Endothelial cell of umbilical vein (primary cell): ENCODE data around the gene THBS1. TPM values are rescaled to one million over a fixed set of nuclear protein-coding genes. Genes with fewer than 3 reads are reported as not detected.

ENCODE experiments used
- BruUV-seq: library from RNA; stranded (reverse); fragments of 400-500 nt; replicated peaks from 2 replicates; lab custom pipeline; 2021; lab: Mats Ljungman, UMichigan
- CTCF ChIA-PET: fragments of 300-600, 350-600 bp; sonication (Branson Sonifier 250); formaldehyde crosslinking; loops from one replicate; lab custom pipeline; 2021; ENCODE audit warnings: antibody characterized with exemption, inconsistent platforms; lab: Charles Lee
- POLR2A ChIA-PET: fragments of 300-600, 350-600 bp; sonication (Branson Sonifier 250); formaldehyde crosslinking; loops from one replicate; lab custom pipeline; 2021; ENCODE audit warnings: antibody characterized with exemption, inconsistent platforms; lab: Charles Lee
- DNase-seq: peaks from one replicate; pipeline ENCODE4 v3.0.0-alpha.2; 2011; ENCODE audit warnings: low read depth, low spot score
- FAIRE-seq: peaks from 2 replicates; lab custom pipeline; 2011; peaks lifted over from hg19 to GRCh38; lab: Jason Lieb, UNC
- H2AFZ ChIP-seq: 2 replicates; pipeline ENCODE4 v1.6.0; 2012; ENCODE audit warnings: low read depth, low read length, control low read depth, inconsistent platforms
- H3K27ac ChIP-seq: 2 replicates; pipeline ENCODE4 v1.5.1; 2011; ENCODE audit warnings: low read depth, mild to moderate bottlenecking, control low read depth, low read length, moderate library complexity; ENCODE audit not compliant: insufficient read depth
- H3K27me3 ChIP-seq, 2 experiments: 2 replicates each; pipeline versions ENCODE4 v1.6.0 to v1.6.1; 2011; ENCODE audit warnings: low read length in 2 of 2, mixed read lengths in 1 of 2; ENCODE audit not compliant: control insufficient read depth in 2 of 2, insufficient read depth in 2 of 2
- H3K36me3 ChIP-seq, 2 experiments: 2 replicates in 1 of 2; 3 replicates in 1 of 2; pipeline ENCODE4 v1.5.1; 2011; ENCODE audit warnings: low read length in 2 of 2, mild to moderate bottlenecking in 1 of 2, moderate library complexity in 1 of 2; ENCODE audit not compliant: control insufficient read depth in 2 of 2, insufficient read depth in 2 of 2; ENCODE audit errors: extremely low read depth in 1 of 2
- H3K4me1 ChIP-seq: 3 replicates; pipeline ENCODE4 v1.5.1; 2011; ENCODE audit warnings: mild to moderate bottlenecking, low read length; ENCODE audit not compliant: control insufficient read depth, insufficient read depth; ENCODE audit errors: extremely low read depth
- H3K4me2 ChIP-seq: 2 replicates; pipeline ENCODE4 v1.6.1; 2011; ENCODE audit warnings: low read length, control low read depth, mixed read lengths; ENCODE audit not compliant: insufficient read depth
- H3K4me3 ChIP-seq, 3 experiments: fragments of 200-600 bp in 1 of 3; sonication (generic), shearing (Covaris generic) in 1 of 3; replicated peaks in 1 of 3; 2 replicates each; pipeline ENCODE4 v1.5.1; 2011 to 2016; ENCODE audit warnings: control low read depth in 3 of 3, low read length in 3 of 3, mild to moderate bottlenecking in 2 of 3, inconsistent platforms in 1 of 3, low read depth in 1 of 3, moderate library complexity in 1 of 3; ENCODE audit not compliant: insufficient read depth in 1 of 3
- H3K79me2 ChIP-seq: 2 replicates; pipeline ENCODE4 v1.6.0; 2012; ENCODE audit warnings: low read length, inconsistent platforms; ENCODE audit not compliant: control insufficient read depth, insufficient read depth
- H3K9ac ChIP-seq: replicated peaks from 2 replicates; pipeline ENCODE3; 2011; ENCODE audit warnings: low read length, control low read depth; ENCODE audit not compliant: insufficient read depth; ENCODE audit errors: extremely low read depth
- H3K9me1 ChIP-seq: replicated peaks from 3 replicates; pipeline ENCODE4 v1.6.0; 2011; ENCODE audit warnings: mild to moderate bottlenecking, low read length; ENCODE audit not compliant: control insufficient read depth, insufficient read depth; ENCODE audit errors: extremely low read depth
- H3K9me3 ChIP-seq: replicated peaks from 2 replicates; pipeline ENCODE4 v1.5.1; 2012; ENCODE audit warnings: low read length, inconsistent platforms; ENCODE audit not compliant: control insufficient read depth, insufficient read depth
- H4K20me1 ChIP-seq: replicated peaks from 2 replicates; pipeline ENCODE3; 2011; ENCODE audit warnings: mild to moderate bottlenecking, low read length; ENCODE audit not compliant: control insufficient read depth, insufficient read depth; ENCODE audit errors: extremely low read depth
- EZH2 ChIP-seq: IDR thresholded peaks from 2 replicates; pipeline ENCODE4 v1.6.1; 2012; ENCODE audit warnings: borderline replicate concordance, low read depth, mild to moderate bottlenecking, moderate library complexity, low read length, inconsistent platforms; ENCODE audit not compliant: severe bottlenecking
- FOS ChIP-seq: IDR thresholded peaks from 2 replicates; pipeline ENCODE4 v1.6.1; 2011; ENCODE audit warnings: mild to moderate bottlenecking, low read length, moderate library complexity, borderline replicate concordance; ENCODE audit not compliant: insufficient read depth
- GATA2 ChIP-seq: IDR thresholded peaks from 2 replicates; pipeline ENCODE4 v1.7.0; 2011; ENCODE audit warnings: low read depth, mild to moderate bottlenecking, moderate library complexity, mixed read lengths, low read length; ENCODE audit not compliant: insufficient read length, insufficient read depth
- JUN ChIP-seq: IDR thresholded peaks from 2 replicates; pipeline ENCODE4 v1.6.1; 2011; ENCODE audit warnings: borderline replicate concordance, low read depth; ENCODE audit not compliant: insufficient read length, insufficient read depth
- MYC ChIP-seq: IDR thresholded peaks from one replicate; pipeline ENCODE4 v1.6.1; 2011; ENCODE audit warnings: mild to moderate bottlenecking, low read depth, low read length
- POLR2A ChIP-seq: IDR thresholded peaks from 2 replicates; pipeline ENCODE4 v1.6.1; 2012; ENCODE audit warnings: low read depth, mild to moderate bottlenecking, control low read depth, low read length
- POLR2AphosphoS5 ChIP-seq: IDR thresholded peaks from 2 replicates; pipeline ENCODE4 v1.6.1; 2012; ENCODE audit warnings: low read depth, mild to moderate bottlenecking, control low read depth, low read length, moderate library complexity; ENCODE audit not compliant: insufficient read depth
- dilution Hi-C: fragments of 300-500 bp; cut with MboI; formaldehyde crosslinking; loops from one replicate; pipeline ENCODE4 v1.15.0; 2019; ENCODE audit warnings: low sequenced_read_pairs; ENCODE audit not compliant: extremely low pct_ligation_motif_present
- intact Hi-C: fragments of 100-400 bp; cut with micrococcal nuclease; formaldehyde crosslinking; loops from one replicate; pipeline ENCODE4 v1.10.0; 2022
- polyA plus RNA-seq, 4 experiments: library from polyadenylated mRNA; depleted of rRNA in 3 of 4; stranded (reverse) in 3 of 4; unstranded in 1 of 4; fragments of >200 nt; gene quantifications; 2 replicates each; pipeline versions ENCODE4 v1.2.1 to v1.2.3, GENCODE V29; 2011 to 2012; ENCODE audit warnings: missing spikeins in 1 of 4
- total RNA-seq: library from RNA; stranded (reverse); gene quantifications from 2 replicates; pipeline ENCODE4 v1.2.3, GENCODE V29; 2021
- TF ChIP-seq, protein P1 (sequence below): IDR thresholded peaks from 2 replicates; pipeline ENCODE4 v1.6.1; 2011; ENCODE audit not compliant: insufficient read depth, insufficient read length
- TF ChIP-seq, protein P2 (sequence below), 2 donors: IDR thresholded peaks; 1 replicate in 1 of 2; 2 replicates in 1 of 2; pipeline ENCODE4 v1.5.1; 2011; ENCODE audit warnings: low read length in 2 of 2, mild to moderate bottlenecking in 2 of 2, moderate library complexity in 2 of 2, control low read depth in 1 of 2, inconsistent platforms in 1 of 2, low read depth in 1 of 2; ENCODE audit not compliant: insufficient read depth in 1 of 2; ENCODE audit errors: extremely low read depth in 1 of 2

The THBS1 gene
- total and polyA plus RNA-seq, 2 donors (not counting 3 experiments of a cell fraction or from before 2014, with no cell fraction given): 6,293 to 8,883 TPM

DNA sequence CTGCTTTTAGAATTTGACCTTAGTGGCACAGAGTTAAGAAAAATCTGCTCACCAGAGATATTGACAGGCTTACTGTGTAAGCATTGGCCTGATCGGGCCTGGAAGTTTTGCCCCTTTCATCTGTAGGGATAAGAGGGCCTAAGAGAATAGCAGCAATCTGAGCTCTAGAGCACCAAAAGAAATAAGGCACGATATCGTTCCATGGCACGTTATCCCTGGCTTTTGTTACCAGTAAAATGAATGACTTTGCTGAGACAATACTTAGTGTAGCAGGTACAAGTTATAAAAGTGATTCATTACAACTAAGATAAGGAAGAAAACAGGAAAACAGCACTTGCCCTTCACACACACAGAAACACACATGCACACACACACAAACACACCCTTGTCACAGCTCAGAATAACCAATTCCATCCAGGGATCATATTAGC, 5.0 kb downstream of the THBS1 start:
- dilution Hi-C loops (no loop called here), intact Hi-C loops (no loop called here)
- H2AFZ ChIP-seq: no peak overlapping the region
- H3K4me3 ChIP-seq: peak overlapping the region in 2 of 3 experiments; percentile 97 to 98
- no peaks in the 10 kb centered on the region for H3K9me1 ChIP-seq
- ChIA-PET POLR2A (interaction anchor here (0.6 to 9.9 kb wide), 12 partner anchors 111 to 763 kb away, joined by 3 to 118 read pairs (median 4); no protein-coding TSS in a partner anchor), CTCF (interaction anchor here (1.2 kb wide), 1 partner anchor 414 kb away, joined by 3 read pairs; no protein-coding TSS in a partner anchor)
- BruUV-seq: no TSS peak
- H3K27me3 ChIP-seq: no peaks in the 10 kb centered on the region
- peak overlapping the region; percentile 70 for H3K27ac ChIP-seq
- peak overlapping the region; percentile 82 for H3K4me2 ChIP-seq
- H3K79me2 ChIP-seq: peaks cover 70% of the 10 kb centered on the region
- peaks cover 5% of the 10 kb centered on the region for H4K20me1 ChIP-seq
- H3K9ac ChIP-seq: peak overlapping the region; percentile 99
- H3K36me3 ChIP-seq: peaks cover 69 to 88% of the 10 kb centered on the region in 2 experiments
- FAIRE-seq: no peak
- TF ChIP-seq POLR2A: no peak
- TF ChIP-seq JUN: no peak
- TF ChIP-seq FOS: no peak
- no peak for TF ChIP-seq MYC
- no peak for TF ChIP-seq POLR2AphosphoS5
- TF ChIP-seq, protein P1, sequence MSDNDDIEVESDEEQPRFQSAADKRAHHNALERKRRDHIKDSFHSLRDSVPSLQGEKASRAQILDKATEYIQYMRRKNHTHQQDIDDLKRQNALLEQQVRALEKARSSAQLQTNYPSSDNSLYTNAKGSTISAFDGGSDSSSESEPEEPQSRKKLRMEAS: no peak
- TF ChIP-seq, protein P2, sequence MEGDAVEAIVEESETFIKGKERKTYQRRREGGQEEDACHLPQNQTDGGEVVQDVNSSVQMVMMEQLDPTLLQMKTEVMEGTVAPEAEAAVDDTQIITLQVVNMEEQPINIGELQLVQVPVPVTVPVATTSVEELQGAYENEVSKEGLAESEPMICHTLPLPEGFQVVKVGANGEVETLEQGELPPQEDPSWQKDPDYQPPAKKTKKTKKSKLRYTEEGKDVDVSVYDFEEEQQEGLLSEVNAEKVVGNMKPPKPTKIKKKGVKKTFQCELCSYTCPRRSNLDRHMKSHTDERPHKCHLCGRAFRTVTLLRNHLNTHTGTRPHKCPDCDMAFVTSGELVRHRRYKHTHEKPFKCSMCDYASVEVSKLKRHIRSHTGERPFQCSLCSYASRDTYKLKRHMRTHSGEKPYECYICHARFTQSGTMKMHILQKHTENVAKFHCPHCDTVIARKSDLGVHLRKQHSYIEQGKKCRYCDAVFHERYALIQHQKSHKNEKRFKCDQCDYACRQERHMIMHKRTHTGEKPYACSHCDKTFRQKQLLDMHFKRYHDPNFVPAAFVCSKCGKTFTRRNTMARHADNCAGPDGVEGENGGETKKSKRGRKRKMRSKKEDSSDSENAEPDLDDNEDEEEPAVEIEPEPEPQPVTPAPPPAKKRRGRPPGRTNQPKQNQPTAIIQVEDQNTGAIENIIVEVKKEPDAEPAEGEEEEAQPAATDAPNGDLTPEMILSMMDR (IDR thresholded peaks at IDR 0.05; ENCODE audit: extremely low read depth in 1 of 2, insufficient read depth in 1 of 2, low read depth in 1 of 2, low read length in 2 of 2): no peak
- TF ChIP-seq EZH2: no peak
- no peak for TF ChIP-seq GATA2
- H3K9me3 ChIP-seq: no peaks in the 10 kb centered on the region
- no peak for DNase-seq
- H3K4me1 ChIP-seq: peaks cover 19% of the 10 kb centered on the region
